Measurements from ENCODE around the gene KCNE1. TPM values are rescaled to one million over a fixed set of nuclear protein-coding genes. Genes with fewer than 3 reads are reported as not detected.
A peak's percentile ranks its signal among the peaks of the same experiment; 100 is the strongest.

Gene KCNE1
- total RNA-seq, 1 experiment from 2014 or later, result 0.06 TPM

- DNase-seq (ENCODE audit: low read depth), result no peak
These were observed 24.3 kb upstream of the KCNE1 start for GRCh38 chr21:34536311-34536710.

- no peak for DNase-seq (ENCODE audit: low read depth)
These were observed 23.9 kb upstream of the KCNE1 start for GRCh38 chr21:34535886-34536285.

GRCh38 chr21:34534522-34534921 lies 22.5 kb upstream of the KCNE1 start:
- DNase-seq (ENCODE audit: low read depth), result peak; percentile 77

GRCh38 chr21:34533938-34534337 lies 21.9 kb upstream of the KCNE1 start:
- DNase-seq (ENCODE audit: low read depth), result no peak

GRCh38 chr21:34531399-34531798 lies 19.4 kb upstream of the KCNE1 start:
- no peak for DNase-seq (ENCODE audit: low read depth)

- peak; percentile 74 for DNase-seq (ENCODE audit: low read depth)
These were observed 18.3 kb upstream of the KCNE1 start for GRCh38 chr21:34530261-34530660.

- no peak for DNase-seq (ENCODE audit: low read depth)
These were observed 16.1 kb upstream of the KCNE1 start for GRCh38 chr21:34528131-34528561.

- DNase-seq (ENCODE audit: low read depth), result peak; percentile 98
These were observed 14.7 kb upstream of the KCNE1 start for GRCh38 chr21:34526618-34527290.

- peak; percentile 28 for DNase-seq (ENCODE audit: low read depth)
These were observed 14.2 kb upstream of the KCNE1 start for GRCh38 chr21:34526241-34526617.

- peak; percentile 61 for DNase-seq (ENCODE audit: low read depth)
These were observed 12.9 kb upstream of the KCNE1 start for GRCh38 chr21:34524646-34525601.

- no peak for DNase-seq (ENCODE audit: low read depth)
These were observed 11.1 kb upstream of the KCNE1 start for GRCh38 chr21:34523019-34523555.

- no peak for DNase-seq (ENCODE audit: low read depth)
These were observed 10.3 kb upstream of the KCNE1 start for GRCh38 chr21:34522284-34522683.

GRCh38 chr21:34521561-34521960 lies 9.6 kb upstream of the KCNE1 start:
- no peak for DNase-seq (ENCODE audit: low read depth)

- DNase-seq (ENCODE audit: low read depth), result no peak
These were observed 8.9 kb upstream of the KCNE1 start for GRCh38 chr21:34520764-34521508.

- DNase-seq (ENCODE audit: low read depth), result no peak
These were observed 8.3 kb upstream of the KCNE1 start for GRCh38 chr21:34520281-34520680.

- DNase-seq (ENCODE audit: low read depth), result no peak
These were observed 7.7 kb upstream of the KCNE1 start for GRCh38 chr21:34519694-34520093.

- DNase-seq (ENCODE audit: low read depth), result no peak
These were observed 7.0 kb upstream of the KCNE1 start for GRCh38 chr21:34519016-34519415.

- no peak for DNase-seq (ENCODE audit: low read depth)
These were observed 6.3 kb upstream of the KCNE1 start for GRCh38 chr21:34518301-34518700.

- DNase-seq (ENCODE audit: low read depth), result no peak
These were observed 5.7 kb upstream of the KCNE1 start for GRCh38 chr21:34517491-34518245.

GRCh38 chr21:34517039-34517438 lies 5.0 kb upstream of the KCNE1 start:
- no peak for DNase-seq (ENCODE audit: low read depth)

GRCh38 chr21:34514576-34515115 lies 2.6 kb upstream of the KCNE1 start:
- no peak for DNase-seq (ENCODE audit: low read depth)

All from Daoy (cell line).